ENCODE results near the gene CEP85. TPM values are rescaled to one million over a fixed set of nuclear protein-coding genes. Genes with fewer than 3 reads are reported as not detected.

Gene CEP85
- 14.6 TPM for polyA plus RNA-seq (2013, experiment 1 of 2; ENCODE audit: insufficient read length)
- 6.2 TPM for polyA plus RNA-seq (2013, experiment 2 of 2; ENCODE audit: insufficient read length)

- peak; percentile 93 for DNase-seq
These were observed at the start of gene CEP85 for GRCh38 chr1:26233903-26234643. CEP85 (plus strand) TSS chr1:26234200; CDS start chr1:26239784, 5,584 bp downstream.

GRCh38 chr1:26184883-26185282 lies 49.1 kb upstream of the CEP85 start:
- no peak for DNase-seq

- no peak for DNase-seq
These were observed 46.1 kb upstream of the CEP85 start for GRCh38 chr1:26187882-26188281.

GRCh38 chr1:26188477-26188876 lies 45.5 kb upstream of the CEP85 start:
- no peak for DNase-seq

- DNase-seq: no peak
These were observed 44.7 kb upstream of the CEP85 start for GRCh38 chr1:26189331-26189730.

- no peak for DNase-seq
These were observed 44.2 kb upstream of the CEP85 start for GRCh38 chr1:26189751-26190275.

- DNase-seq: peak; percentile 32
These were observed 43.5 kb upstream of the CEP85 start, which contains the start of gene CATSPER4 for GRCh38 chr1:26190373-26190987. CATSPER4 (plus strand) TSS chr1:26190602; CDS start chr1:26190628, 26 bp downstream.

GRCh38 chr1:26191739-26192138 lies 42.3 kb upstream of the CEP85 start:
- DNase-seq: no peak

GRCh38 chr1:26195805-26196204 lies 38.2 kb upstream of the CEP85 start:
- no peak for DNase-seq

GRCh38 chr1:26197301-26197700 lies 36.7 kb upstream of the CEP85 start:
- DNase-seq: no peak

GRCh38 chr1:26197813-26198212 lies 36.2 kb upstream of the CEP85 start:
- no peak for DNase-seq

GRCh38 chr1:26200413-26200812 lies 33.6 kb upstream of the CEP85 start:
- DNase-seq: no peak

- no peak for DNase-seq
These were observed 30.2 kb upstream of the CEP85 start for GRCh38 chr1:26203642-26204318.

- DNase-seq: no peak
These were observed 23.7 kb upstream of the CEP85 start for GRCh38 chr1:26210147-26210870.

- DNase-seq: no peak
These were observed 21.3 kb upstream of the CEP85 start for GRCh38 chr1:26212726-26213125.

- no peak for DNase-seq
These were observed 20.6 kb upstream of the CEP85 start for GRCh38 chr1:26213335-26213905.

- DNase-seq: no peak
These were observed 18.8 kb upstream of the CEP85 start for GRCh38 chr1:26215246-26215645.

GRCh38 chr1:26218906-26219494 lies 15.0 kb upstream of the CEP85 start:
- DNase-seq: no peak

GRCh38 chr1:26220199-26220912 lies 13.6 kb upstream of the CEP85 start:
- no peak for DNase-seq

GRCh38 chr1:26221094-26221493 lies 12.9 kb upstream of the CEP85 start:
- no peak for DNase-seq

- DNase-seq: no peak
These were observed 9.4 kb upstream of the CEP85 start for GRCh38 chr1:26224606-26225005.

Data from fibroblast of skin of back (primary cell).